Thoracic aorta (tissue), 2 donors: ENCODE measurements around the gene PPDPF. TPM values are rescaled to one million over a fixed set of nuclear protein-coding genes. Genes with fewer than 3 reads are reported as not detected.

Source experiments
- ATAC-seq: fragments of 150-250 bp; one replicate; pipeline ENCODE4 v1.8.0; 2017; ENCODE audit warnings: low read depth; ENCODE audit not compliant: insufficient number of reproducible peaks, low FRiP score
- DNase-seq: peaks from one replicate; pipeline ENCODE4 v3.0.0-alpha.2; 2020; ENCODE audit warnings: low spot score
- H3K27ac ChIP-seq, 2 donors: fragments of 200-600 bp; sonication (generic); 1 replicate in 1 of 2; 2 replicates in 1 of 2; pipeline ENCODE4 v1.5.1; 2016; ENCODE audit warnings: mild to moderate bottlenecking in 2 of 2, moderate library complexity in 2 of 2
- H3K27me3 ChIP-seq: fragments of 200-600 bp; sonication (generic); replicated peaks from 2 replicates; pipeline ENCODE4 v1.6.0; 2016; ENCODE audit warnings: mild to moderate bottlenecking; ENCODE audit not compliant: insufficient read depth
- H3K36me3 ChIP-seq: fragments of 200-600 bp; sonication (generic); one replicate; pipeline ENCODE4 v1.5.1; 2016
- H3K4me1 ChIP-seq, 2 donors: fragments of 200-600 bp; sonication (generic); 1 replicate in 1 of 2; 2 replicates in 1 of 2; pipeline versions ENCODE4 v1.5.1 to v1.6.0; 2016; ENCODE audit warnings: low read depth in 2 of 2, mild to moderate bottlenecking in 1 of 2; ENCODE audit not compliant: control insufficient read depth in 1 of 2
- H3K4me3 ChIP-seq: fragments of 200-600 bp; sonication (generic); 2 replicates; pipeline ENCODE4 v1.5.1; 2016; ENCODE audit warnings: mild to moderate bottlenecking
- H3K9me3 ChIP-seq: fragments of 200-600 bp; sonication (generic); 2 replicates; pipeline ENCODE4 v1.5.1; 2016
- CTCF ChIP-seq: fragments of 200-600 bp; sonication (generic); IDR thresholded peaks from one replicate; pipeline ENCODE4 v1.5.1; 2019; ENCODE audit warnings: antibody characterized with exemption
- total RNA-seq, 2 donors: library from RNA; depleted of rRNA; stranded (reverse); fragments of >200 nt; gene quantifications; one replicate each; pipeline versions ENCODE4 v1.1.0 to v1.2.3, GENCODE V29; 2016

Gene PPDPF
- total RNA-seq, 2 donors from 2014 or later, result 105 to 197 TPM

- Histone ChIP-seq H3K27ac (no peak overlapping the region), H3K36me3 (peaks cover 7% of the 10 kb centered on the region)
- ATAC-seq, result no peak
Observed at GRCh38 chr20:63525971-63526370, 5.4 kb downstream of the PPDPF start.

GRCh38 chr20:63527184-63527583 is 6.6 kb downstream of the PPDPF start:
- H3K36me3 ChIP-seq, result peaks cover 7% of the 10 kb centered on the region
- peaks cover 3 to 11% of the 10 kb centered on the region in 2 donors for H3K4me1 ChIP-seq
- no peaks in the 10 kb centered on the region for H3K27me3 ChIP-seq
- DNase-seq (no peak), ATAC-seq (no peak)
- H3K4me3 ChIP-seq, result no peak overlapping the region
- H3K9me3 ChIP-seq, result no peaks in the 10 kb centered on the region
- no peak overlapping the region for H3K27ac ChIP-seq
- no peak for TF ChIP-seq CTCF

More at GRCh38 chr20:63525971-63526370, 5.4 kb downstream of the PPDPF start:
- Histone ChIP-seq H3K27me3 (no peaks in the 10 kb centered on the region), H3K4me3 (no peak overlapping the region), H3K9me3 (no peaks in the 10 kb centered on the region), H3K4me1 (peaks cover 12 to 20% of the 10 kb centered on the region in 2 donors)
- no peak for TF ChIP-seq CTCF
- DNase-seq, result no peak

GRCh38 chr20:63529180-63529860 is 8.8 kb downstream of the PPDPF start:
- ATAC-seq, result no peak

GRCh38 chr20:63529861-63530787 is 9.6 kb downstream of the PPDPF start:
- H3K4me3 ChIP-seq, result no peak overlapping the region
- no peak overlapping the region for H3K27ac ChIP-seq
- H3K9me3 ChIP-seq, result no peaks in the 10 kb centered on the region
- no peak for TF ChIP-seq CTCF
- ATAC-seq (no peak), DNase-seq (no peak)
- H3K4me1 ChIP-seq, result no peaks in the 10 kb centered on the region
- H3K27me3 ChIP-seq, result no peaks in the 10 kb centered on the region
- H3K36me3 ChIP-seq, result no peaks in the 10 kb centered on the region

More at GRCh38 chr20:63529180-63529860, 8.8 kb downstream of the PPDPF start:
- no peaks in the 10 kb centered on the region for H3K27me3 ChIP-seq
- no peaks in the 10 kb centered on the region for H3K9me3 ChIP-seq
- no peaks in the 10 kb centered on the region for H3K4me1 ChIP-seq
- H3K27ac ChIP-seq, result no peak overlapping the region
- DNase-seq, result no peak
- no peak for TF ChIP-seq CTCF
- no peaks in the 10 kb centered on the region for H3K36me3 ChIP-seq
- H3K4me3 ChIP-seq, result no peak overlapping the region

GRCh38 chr20:63530788-63531160 is 10.2 kb downstream of the PPDPF start:
- Histone ChIP-seq H3K9me3 (no peaks in the 10 kb centered on the region), H3K4me1 (no peaks in the 10 kb centered on the region), H3K27me3 (no peaks in the 10 kb centered on the region), H3K36me3 (no peaks in the 10 kb centered on the region), H3K4me3 (no peak overlapping the region), H3K27ac (no peak overlapping the region)
- ATAC-seq (no peak), DNase-seq (no peak)
- no peak for TF ChIP-seq CTCF
